Measurements from ENCODE around the gene ZNF182. TPM values are rescaled to one million over a fixed set of nuclear protein-coding genes. Genes with fewer than 3 reads are reported as not detected.
"Not testable (repeated sequence)": the region's sequence is repeated elsewhere in the genome, so short reads cannot be mapped to it uniquely, and the experiment has no call there.

The ZNF182 gene
- total and polyA plus RNA-seq, 8 donors, result 1.8 to 6.2 (median 2.8) TPM

DNA sequence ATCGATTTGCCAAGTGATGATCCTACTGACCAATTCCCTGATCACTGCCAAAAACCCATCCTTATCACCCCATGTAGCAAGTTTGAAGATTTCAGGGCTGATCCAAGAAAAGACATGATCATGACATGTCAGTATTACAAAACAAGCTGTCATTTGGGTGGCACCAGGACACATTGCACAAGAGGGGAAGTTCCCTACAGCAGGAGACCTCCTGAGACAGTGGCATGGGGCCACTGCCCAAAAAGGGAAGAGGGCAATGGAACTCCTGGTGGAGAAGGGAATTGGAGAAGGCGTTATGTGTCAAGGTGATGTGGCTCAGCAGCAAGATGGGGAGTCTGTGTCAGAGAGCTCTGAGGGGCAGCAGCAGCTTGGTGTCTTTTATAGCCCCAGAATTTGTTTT, 43.4 kb downstream of the ZNF182 start:
- DNase-seq (no peak), ATAC-seq (no peak), FAIRE-seq (no peak)
- Histone ChIP-seq H3K27ac (no peak overlapping the region), H3K4me1 (no peaks in the 10 kb centered on the region), H3K9me3 (no peaks in the 10 kb centered on the region), H3K27me3 (no peaks in the 10 kb centered on the region), H3K36me3 (no peaks in the 10 kb centered on the region), H3K4me3 (no peak overlapping the region)
- WGBS, 2 donors, result 59 to 87% methylated on average over 2 of the region's 2 CpGs
- TF ChIP-seq, protein P1, sequence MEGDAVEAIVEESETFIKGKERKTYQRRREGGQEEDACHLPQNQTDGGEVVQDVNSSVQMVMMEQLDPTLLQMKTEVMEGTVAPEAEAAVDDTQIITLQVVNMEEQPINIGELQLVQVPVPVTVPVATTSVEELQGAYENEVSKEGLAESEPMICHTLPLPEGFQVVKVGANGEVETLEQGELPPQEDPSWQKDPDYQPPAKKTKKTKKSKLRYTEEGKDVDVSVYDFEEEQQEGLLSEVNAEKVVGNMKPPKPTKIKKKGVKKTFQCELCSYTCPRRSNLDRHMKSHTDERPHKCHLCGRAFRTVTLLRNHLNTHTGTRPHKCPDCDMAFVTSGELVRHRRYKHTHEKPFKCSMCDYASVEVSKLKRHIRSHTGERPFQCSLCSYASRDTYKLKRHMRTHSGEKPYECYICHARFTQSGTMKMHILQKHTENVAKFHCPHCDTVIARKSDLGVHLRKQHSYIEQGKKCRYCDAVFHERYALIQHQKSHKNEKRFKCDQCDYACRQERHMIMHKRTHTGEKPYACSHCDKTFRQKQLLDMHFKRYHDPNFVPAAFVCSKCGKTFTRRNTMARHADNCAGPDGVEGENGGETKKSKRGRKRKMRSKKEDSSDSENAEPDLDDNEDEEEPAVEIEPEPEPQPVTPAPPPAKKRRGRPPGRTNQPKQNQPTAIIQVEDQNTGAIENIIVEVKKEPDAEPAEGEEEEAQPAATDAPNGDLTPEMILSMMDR (IDR thresholded peaks at IDR 0.05), result no peak
- intact Hi-C loops (cut with DNase I), result no loop called here

DNA sequence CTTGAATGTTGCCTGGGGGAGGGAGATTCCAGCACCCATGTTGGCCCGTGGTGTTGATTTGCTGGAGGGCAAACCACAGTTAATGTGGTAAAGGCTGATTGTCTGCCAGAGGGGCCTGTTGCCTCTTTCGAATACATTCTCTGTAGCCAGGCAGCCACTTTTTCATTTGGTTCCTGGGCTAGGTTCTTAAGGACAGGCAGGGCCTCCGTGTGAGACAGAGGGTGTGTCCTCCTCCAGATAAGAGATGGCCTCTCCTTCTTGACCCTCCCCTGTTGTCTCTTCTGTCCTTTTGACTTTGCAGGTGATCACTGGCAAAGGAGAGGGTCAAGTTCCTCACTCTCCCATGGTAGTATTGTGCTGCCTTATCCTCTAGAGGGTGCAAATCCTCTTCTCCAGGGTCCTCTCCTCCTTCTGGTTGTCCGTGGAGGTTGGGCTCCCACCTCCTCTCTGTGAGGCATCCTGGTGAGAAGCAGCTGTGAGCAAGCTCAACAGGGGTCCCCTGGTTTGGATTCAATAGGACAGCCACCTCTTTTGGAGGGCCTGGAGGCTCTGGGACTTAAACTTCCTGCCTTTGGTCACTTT, 44.9 kb downstream of the ZNF182 start:
- no peak overlapping the region for H3K4me3 ChIP-seq
- no peaks in the 10 kb centered on the region for H3K27me3 ChIP-seq
- intact Hi-C loops (cut with DNase I), result no loop called here
- no peak overlapping the region for H3K27ac ChIP-seq
- no peaks in the 10 kb centered on the region for H3K4me1 ChIP-seq
- H3K36me3 ChIP-seq, result no peaks in the 10 kb centered on the region
- FAIRE-seq, result no peak
- H3K9me3 ChIP-seq, result no peaks in the 10 kb centered on the region
- TF ChIP-seq, protein P1 (IDR thresholded peaks at IDR 0.05), result peak in 2 of 4 donors; percentile 9
- peak in 1 of 6 donors; percentile 6 for DNase-seq
- peak; percentile 64 to 86 (median 78) for ATAC-seq
- 25 to 29% methylated on average over 4 of the region's 4 CpGs for WGBS, 2 donors

DNA sequence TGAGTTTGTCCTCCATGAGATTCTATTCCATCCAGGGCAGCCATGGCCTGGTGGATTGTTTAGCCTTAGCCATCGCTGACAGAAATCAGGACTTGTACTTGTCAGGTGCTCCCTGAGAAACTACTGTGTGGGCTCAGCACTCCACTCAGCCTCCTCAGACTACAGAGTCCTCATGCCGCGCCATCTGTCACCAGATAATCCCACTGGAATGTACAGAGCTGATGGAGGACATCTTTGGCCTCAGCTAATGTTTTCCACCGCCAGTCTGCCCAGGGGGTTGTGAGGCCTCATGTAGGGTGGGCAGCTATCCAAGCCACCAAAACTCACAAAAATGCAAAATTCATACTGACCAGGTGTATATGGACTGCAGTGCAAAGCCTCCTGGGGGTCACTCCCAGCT, 45.6 kb downstream of the ZNF182 start:
- H3K9me3 ChIP-seq; intact Hi-C loops (cut with DNase I); H3K27me3 ChIP-seq; H3K27ac ChIP-seq; H3K4me1 ChIP-seq; ATAC-seq; FAIRE-seq; H3K4me3 ChIP-seq; H3K36me3 ChIP-seq; DNase-seq: not testable (repeated sequence)
- WGBS, 2 donors, result 84 to 86% methylated on average over 3 to 4 of the region's 4 CpGs

DNA sequence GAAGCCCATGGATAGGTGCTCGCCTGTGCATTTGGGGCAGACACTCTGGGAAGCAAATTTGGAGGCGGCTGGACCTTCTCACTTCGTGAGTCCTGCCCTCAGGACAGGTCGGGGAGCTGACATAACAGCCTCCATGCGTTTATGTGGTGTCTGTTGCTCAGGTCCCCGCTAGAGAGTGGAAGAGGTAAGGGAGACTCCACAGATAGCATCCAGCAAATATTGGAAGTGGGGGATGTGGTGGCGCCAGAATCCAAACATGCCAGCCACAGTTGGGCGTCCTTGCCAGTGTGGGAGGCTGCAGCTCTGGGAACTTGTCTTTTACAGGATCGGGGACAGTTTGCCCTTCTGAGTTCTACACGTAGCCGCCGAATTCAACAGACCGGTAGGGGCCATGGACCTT, 47.8 kb downstream of the ZNF182 start:
- no peaks in the 10 kb centered on the region for H3K9me3 ChIP-seq
- TF ChIP-seq, protein P1 (IDR thresholded peaks at IDR 0.05), result no peak
- H3K4me1 ChIP-seq, result no peaks in the 10 kb centered on the region
- H3K27ac ChIP-seq, result no peak overlapping the region
- ATAC-seq (no peak), DNase-seq (no peak), FAIRE-seq (no peak)
- no peaks in the 10 kb centered on the region for H3K27me3 ChIP-seq
- 61 to 63% methylated on average over 13 of the region's 13 CpGs for WGBS, 2 donors
- intact Hi-C loops (cut with DNase I), result no loop called here
- no peak overlapping the region for H3K4me3 ChIP-seq
- no peaks in the 10 kb centered on the region for H3K36me3 ChIP-seq

DNA sequence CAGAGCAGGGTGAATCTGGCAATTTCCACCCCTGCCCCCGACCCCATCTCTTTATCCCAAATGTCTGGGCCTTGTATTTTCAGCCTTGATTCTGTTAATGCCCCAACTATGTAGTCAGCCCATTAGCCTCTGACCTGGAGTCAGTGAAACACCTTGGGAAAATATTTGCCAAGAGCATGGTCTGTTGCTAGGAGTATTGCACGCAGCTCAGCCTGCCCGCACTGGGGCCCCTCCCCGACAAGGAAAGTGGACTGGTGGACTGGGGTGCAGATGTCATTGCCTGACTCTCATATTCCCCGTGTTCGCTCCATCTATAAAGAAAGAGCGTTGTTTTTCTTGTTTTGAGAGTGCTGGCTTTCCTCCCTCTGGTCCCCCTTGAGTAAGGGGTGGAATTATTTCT, 48.5 kb downstream of the ZNF182 start:
- 56 to 71% methylated on average over 6 to 7 of the region's 7 CpGs for WGBS, 2 donors
- ATAC-seq; intact Hi-C loops (cut with DNase I): not testable (repeated sequence)

DNA sequence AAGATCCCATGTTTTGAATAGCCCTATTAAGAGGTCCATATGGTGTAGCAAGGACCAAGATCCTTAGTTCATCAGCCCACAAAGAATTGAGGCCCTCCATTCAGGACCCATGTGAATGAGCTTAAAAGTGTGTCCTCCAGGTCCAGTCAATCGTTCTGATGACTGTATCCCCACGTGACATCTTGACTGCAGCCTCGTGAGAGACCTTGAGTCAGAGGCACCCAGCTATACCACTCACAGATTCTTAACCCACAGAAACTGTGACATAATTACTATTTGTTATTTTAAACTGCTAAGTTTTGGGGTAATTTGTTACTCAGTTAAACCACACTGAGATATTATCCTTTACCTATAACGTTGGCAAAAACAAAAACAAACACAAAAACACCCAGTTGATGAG, 62.4 kb downstream of the ZNF182 start:
- no peaks in the 10 kb centered on the region for H3K4me1 ChIP-seq
- no peak overlapping the region for H3K4me3 ChIP-seq
- DNase-seq (no peak), FAIRE-seq (no peak), ATAC-seq (no peak)
- H3K9me3 ChIP-seq, result no peaks in the 10 kb centered on the region
- H3K27me3 ChIP-seq, result no peaks in the 10 kb centered on the region
- 39 to 55% methylated on average over 4 of the region's 4 CpGs for WGBS, 2 donors
- H3K27ac ChIP-seq, result no peak overlapping the region
- no peaks in the 10 kb centered on the region for H3K36me3 ChIP-seq
- intact Hi-C loops (cut with DNase I), result no loop called here
- TF ChIP-seq, protein P1 (IDR thresholded peaks at IDR 0.05), result no peak

More for the DNA sequence above, 48.5 kb downstream of the ZNF182 start:
- DNase-seq, H3K27ac ChIP-seq, H3K4me3 ChIP-seq, H3K36me3 ChIP-seq, H3K9me3 ChIP-seq, FAIRE-seq, H3K27me3 ChIP-seq, H3K4me1 ChIP-seq: not testable (repeated sequence)

Data from pancreas (tissue), 10 donors.